Measurements from ENCODE around the gene ANKMY2.

DNA sequence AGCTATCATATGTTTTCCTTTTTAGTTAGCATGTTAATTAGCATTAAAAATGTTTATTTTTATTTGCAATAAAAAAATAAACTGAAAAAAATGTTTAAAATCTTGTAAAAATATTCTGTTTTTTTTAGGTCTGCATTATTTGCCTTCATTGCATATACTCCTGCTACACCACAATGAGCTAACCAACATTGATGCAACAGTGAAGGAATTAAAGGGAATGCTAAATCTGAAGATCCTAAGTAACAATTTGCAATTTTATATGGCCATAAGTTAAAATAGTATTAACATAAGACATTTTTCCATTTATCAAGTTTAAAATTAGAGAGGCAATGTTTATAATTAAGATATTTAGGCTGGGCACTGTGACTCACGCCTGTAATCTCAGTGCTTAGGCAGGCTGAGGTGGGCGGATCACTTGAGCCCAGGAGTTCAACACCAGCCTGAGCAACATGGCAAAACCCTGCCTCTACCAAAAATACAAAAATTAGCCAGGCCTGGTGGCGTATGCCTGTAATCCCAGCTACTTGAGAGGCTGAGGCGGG lies 86.7 kb downstream of the ANKMY2 start:
- TF ChIP-seq POLR2A (IDR thresholded peaks at IDR 0.05; ENCODE audit: extremely low read depth, insufficient read length) (no peak), MYC (IDR thresholded peaks at IDR 0.05; ENCODE audit: low read depth, low read length) (no peak)
- TF ChIP-seq, protein P1, sequence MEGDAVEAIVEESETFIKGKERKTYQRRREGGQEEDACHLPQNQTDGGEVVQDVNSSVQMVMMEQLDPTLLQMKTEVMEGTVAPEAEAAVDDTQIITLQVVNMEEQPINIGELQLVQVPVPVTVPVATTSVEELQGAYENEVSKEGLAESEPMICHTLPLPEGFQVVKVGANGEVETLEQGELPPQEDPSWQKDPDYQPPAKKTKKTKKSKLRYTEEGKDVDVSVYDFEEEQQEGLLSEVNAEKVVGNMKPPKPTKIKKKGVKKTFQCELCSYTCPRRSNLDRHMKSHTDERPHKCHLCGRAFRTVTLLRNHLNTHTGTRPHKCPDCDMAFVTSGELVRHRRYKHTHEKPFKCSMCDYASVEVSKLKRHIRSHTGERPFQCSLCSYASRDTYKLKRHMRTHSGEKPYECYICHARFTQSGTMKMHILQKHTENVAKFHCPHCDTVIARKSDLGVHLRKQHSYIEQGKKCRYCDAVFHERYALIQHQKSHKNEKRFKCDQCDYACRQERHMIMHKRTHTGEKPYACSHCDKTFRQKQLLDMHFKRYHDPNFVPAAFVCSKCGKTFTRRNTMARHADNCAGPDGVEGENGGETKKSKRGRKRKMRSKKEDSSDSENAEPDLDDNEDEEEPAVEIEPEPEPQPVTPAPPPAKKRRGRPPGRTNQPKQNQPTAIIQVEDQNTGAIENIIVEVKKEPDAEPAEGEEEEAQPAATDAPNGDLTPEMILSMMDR (IDR thresholded peaks at IDR 0.05; ENCODE audit: low read depth, low read length) = no peak
- TF ChIP-seq, protein P2, sequence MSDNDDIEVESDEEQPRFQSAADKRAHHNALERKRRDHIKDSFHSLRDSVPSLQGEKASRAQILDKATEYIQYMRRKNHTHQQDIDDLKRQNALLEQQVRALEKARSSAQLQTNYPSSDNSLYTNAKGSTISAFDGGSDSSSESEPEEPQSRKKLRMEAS (IDR thresholded peaks at IDR 0.05; ENCODE audit: low read depth, low read length) = no peak

All from NB4 (cell line).